Measurements from ENCODE around the gene MOB3A. TPM values are rescaled to one million over a fixed set of nuclear protein-coding genes. Genes with fewer than 3 reads are reported as not detected.

MOB3A gene
- total RNA-seq, 1 donor from 2014 or later = 13.1 TPM

- DNase-seq (ENCODE audit: low read depth in 2 of 2) = peak; percentile 35 to 47
Observed at GRCh38 chr19:2059422-2060201, 36.5 kb downstream of the MOB3A start.

- DNase-seq (ENCODE audit: low read depth in 2 of 2) = no peak
Observed at GRCh38 chr19:2058570-2059421, 37.3 kb downstream of the MOB3A start.

GRCh38 chr19:2057484-2058469 is 38.3 kb downstream of the MOB3A start:
- no peak for DNase-seq (ENCODE audit: low read depth in 2 of 2)

- no peak for DNase-seq (ENCODE audit: low read depth in 2 of 2)
Observed at GRCh38 chr19:2056837-2057192, 39.3 kb downstream of the MOB3A start.

- DNase-seq (ENCODE audit: low read depth in 2 of 2) = peak; percentile 37 to 70
Observed at GRCh38 chr19:2055931-2056836, 39.9 kb downstream of the MOB3A start.

GRCh38 chr19:2054763-2055162 is 41.4 kb downstream of the MOB3A start:
- DNase-seq (ENCODE audit: low read depth in 2 of 2) = no peak

- DNase-seq (ENCODE audit: low read depth in 2 of 2) = peak; percentile 49 to 98
Observed at GRCh38 chr19:2053601-2054389, 42.3 kb downstream of the MOB3A start.

GRCh38 chr19:2051773-2052704 is 44.1 kb downstream of the MOB3A start:
- peak in 1 of 2 donors; percentile 86 for DNase-seq (ENCODE audit: low read depth in 2 of 2)

- peak; percentile 88 to 95 for DNase-seq (ENCODE audit: low read depth in 2 of 2)
Observed at GRCh38 chr19:2050991-2051772, 44.9 kb downstream of the MOB3A start, which contains the start of gene MKNK2. TSS of gene MKNK2 (minus strand) at chr19:2051244. CDS start at chr19:2050851, 393 bp downstream.

GRCh38 chr19:2050349-2050990 is 45.7 kb downstream of the MOB3A start:
- no peak for DNase-seq (ENCODE audit: low read depth in 2 of 2)

GRCh38 chr19:2049741-2050348 is 46.3 kb downstream of the MOB3A start:
- peak; percentile 62 to 70 for DNase-seq (ENCODE audit: low read depth in 2 of 2)

- DNase-seq (ENCODE audit: low read depth in 2 of 2) = peak in 1 of 2 donors; percentile 36
Observed at GRCh38 chr19:2048959-2049740, 47.0 kb downstream of the MOB3A start.

- no peak for DNase-seq (ENCODE audit: low read depth in 2 of 2)
Observed at GRCh38 chr19:2048104-2048958, 47.8 kb downstream of the MOB3A start.

GRCh38 chr19:2047449-2048103 is 48.5 kb downstream of the MOB3A start:
- DNase-seq (ENCODE audit: low read depth in 2 of 2) = peak; percentile 55 to 74
